ENCODE results near the gene NAA80. TPM values are rescaled to one million over a fixed set of nuclear protein-coding genes. Genes with fewer than 3 reads are reported as not detected.

Gene NAA80
- total and polyA plus RNA-seq, 2 of the 13 experiments (the other 11 are each of a cell fraction or from before 2014, with no cell fraction given), result 3.4 to 8.7 TPM

GRCh38 chr3:50303013-50303815 is 4.0 kb upstream of the NAA80 start, which contains the start of gene HYAL1 (continued):
- TF ChIP-seq DNMT3B (CRISPR knock-in tag; conservative IDR thresholded peaks at IDR 0.05), result no peak
- TF ChIP-seq ZC3H4 (CRISPR knock-in tag; IDR thresholded peaks at IDR 0.05; ENCODE audit: borderline replicate concordance), result no peak; the same call in 1 of the 2 replicates
- no peak for TF ChIP-seq NPAS2 (CRISPR knock-in tag; IDR thresholded peaks at IDR 0.05; ENCODE audit: borderline replicate concordance)
- TF ChIP-seq SRF (IDR thresholded peaks at IDR 0.05; ENCODE audit: low read depth, low read length), result no peak
- no peak; the same call in 1 of the 2 replicates for TF ChIP-seq ZNF546 (CRISPR knock-in tag; conservative IDR thresholded peaks at IDR 0.05)
- TF ChIP-seq ZNF275 (CRISPR knock-in tag; IDR thresholded peaks at IDR 0.05; ENCODE audit: borderline replicate concordance), result peak; percentile 71; the same call in 1 of the 2 replicates
- no peak; the same call in 1 of the 2 replicates for TF ChIP-seq ZFP41 (CRISPR knock-in tag; IDR thresholded peaks at IDR 0.05; ENCODE audit: borderline replicate concordance)
- no peak for TF ChIP-seq NR1H2 (CRISPR knock-in tag; IDR thresholded peaks at IDR 0.05; ENCODE audit: borderline replicate concordance, low read depth)
- no peak for TF ChIP-seq DDIT3 (CRISPR knock-in tag; IDR thresholded peaks at IDR 0.05)
- TF ChIP-seq EED (CRISPR knock-in tag; IDR thresholded peaks at IDR 0.05), result 0 out of 2 replicates have a peak, but pooled peaks have one; percentile 57
- no peak; the same call in 1 of the 2 replicates for TF ChIP-seq RELA (CRISPR knock-in tag; IDR thresholded peaks at IDR 0.05)
- peak; percentile 91 for TF ChIP-seq ZNF430 (CRISPR knock-in tag; IDR thresholded peaks at IDR 0.05)
- TF ChIP-seq KAT7 (CRISPR knock-in tag; IDR thresholded peaks at IDR 0.05; ENCODE audit: borderline replicate concordance), result no peak; the same call in 1 of the 2 replicates
- TF ChIP-seq KDM2A (CRISPR knock-in tag; IDR thresholded peaks at IDR 0.05; ENCODE audit: borderline replicate concordance, low read depth), result peak; percentile 44; the same call in 1 of the 2 replicates
- peak; percentile 47; the same call in 1 of the 2 replicates for TF ChIP-seq GATAD1 (CRISPR knock-in tag; IDR thresholded peaks at IDR 0.05)
- peak; percentile 32; the same call in 1 of the 2 replicates for TF ChIP-seq ZNF792 (CRISPR knock-in tag; IDR thresholded peaks at IDR 0.05)
- TF ChIP-seq SNAI1 (CRISPR knock-in tag; IDR thresholded peaks at IDR 0.05; ENCODE audit: borderline replicate concordance), result no peak
- TF ChIP-seq, protein P1, sequence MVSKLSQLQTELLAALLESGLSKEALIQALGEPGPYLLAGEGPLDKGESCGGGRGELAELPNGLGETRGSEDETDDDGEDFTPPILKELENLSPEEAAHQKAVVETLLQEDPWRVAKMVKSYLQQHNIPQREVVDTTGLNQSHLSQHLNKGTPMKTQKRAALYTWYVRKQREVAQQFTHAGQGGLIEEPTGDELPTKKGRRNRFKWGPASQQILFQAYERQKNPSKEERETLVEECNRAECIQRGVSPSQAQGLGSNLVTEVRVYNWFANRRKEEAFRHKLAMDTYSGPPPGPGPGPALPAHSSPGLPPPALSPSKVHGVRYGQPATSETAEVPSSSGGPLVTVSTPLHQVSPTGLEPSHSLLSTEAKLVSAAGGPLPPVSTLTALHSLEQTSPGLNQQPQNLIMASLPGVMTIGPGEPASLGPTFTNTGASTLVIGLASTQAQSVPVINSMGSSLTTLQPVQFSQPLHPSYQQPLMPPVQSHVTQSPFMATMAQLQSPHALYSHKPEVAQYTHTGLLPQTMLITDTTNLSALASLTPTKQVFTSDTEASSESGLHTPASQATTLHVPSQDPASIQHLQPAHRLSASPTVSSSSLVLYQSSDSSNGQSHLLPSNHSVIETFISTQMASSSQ (IDR thresholded peaks at IDR 0.05; ENCODE audit: low read depth), result peak; percentile 92
- TF ChIP-seq, protein P1 (CRISPR knock-in tag; IDR thresholded peaks at IDR 0.05; ENCODE audit: borderline replicate concordance), result peak; percentile 95
- TF ChIP-seq ZNF75D (CRISPR knock-in tag; IDR thresholded peaks at IDR 0.05; ENCODE audit: borderline replicate concordance), result no peak
- peak; percentile 20; the same call in 1 of the 2 replicates for TF ChIP-seq SALL1 (CRISPR knock-in tag; IDR thresholded peaks at IDR 0.05)
- no peak for TF ChIP-seq KLF11 (CRISPR knock-in tag; IDR thresholded peaks at IDR 0.05)
- TF ChIP-seq NFIC (IDR thresholded peaks at IDR 0.05; ENCODE audit: low read length), result no peak
- peak; percentile 20; the same call in 1 of the 2 replicates for TF ChIP-seq KDM5A (IDR thresholded peaks at IDR 0.05; ENCODE audit: borderline replicate concordance, low read length)
- no peak for TF ChIP-seq RNF2 (conservative IDR thresholded peaks at IDR 0.05; ENCODE audit: low read depth)
- TF ChIP-seq REXO4 (CRISPR knock-in tag; IDR thresholded peaks at IDR 0.05; ENCODE audit: borderline replicate concordance), result no peak
